Caco-2 (cell line): ENCODE measurements around the gene PHEX. TPM values are rescaled to one million over a fixed set of nuclear protein-coding genes. Genes with fewer than 3 reads are reported as not detected.

Experiments used
- BruUV-seq: library from RNA; stranded (reverse); fragments of 400-500 nt; replicated peaks from 2 replicates; lab custom pipeline; 2021; lab: Mats Ljungman, UMichigan
- CTCF ChIA-PET: fragments of 300-600 bp; sonication (Branson Sonifier 250); formaldehyde crosslinking; loops from one replicate; lab custom pipeline; 2022; ENCODE audit warnings: antibody characterized with exemption; lab: Charles Lee
- POLR2A ChIA-PET: fragments of 300-600 bp; sonication (Branson Sonifier 250); formaldehyde crosslinking; loops from one replicate; lab custom pipeline; 2022; ENCODE audit warnings: antibody characterized with exemption; lab: Charles Lee
- DNase-seq, 2 experiments: peaks; one replicate each; pipeline versions ENCODE4 v3.0.0 to v3.0.0-alpha.2; 2020 to 2022
- H3K27me3 ChIP-seq: replicated peaks from 2 replicates; pipeline ENCODE4 v1.6.0; 2011; ENCODE audit warnings: low read length; ENCODE audit not compliant: control insufficient read depth, insufficient read depth
- H3K36me3 ChIP-seq: 2 replicates; pipeline ENCODE4 v1.5.1; 2011; ENCODE audit warnings: low read length; ENCODE audit not compliant: control insufficient read depth, insufficient read depth
- H3K4me1 ChIP-seq: fragments of 250-450 bp; sonication (Bioruptor Pico); 2 replicates; pipeline ENCODE4 v1.5.1; 2020; ENCODE audit warnings: mild to moderate bottlenecking
- H3K4me3 ChIP-seq: 2 replicates; pipeline ENCODE4 v1.5.1; 2011; ENCODE audit warnings: low read depth, mild to moderate bottlenecking, control low read depth, low read length
- H3K9me3 ChIP-seq: fragments of 250-450 bp; sonication (Bioruptor Pico); 2 replicates; pipeline ENCODE4 v1.5.1; 2020; ENCODE audit warnings: mild to moderate bottlenecking, moderate library complexity
- H3K27ac Mint-ChIP-seq: one replicate; pipeline ENCODE4 v1.8.0; 2022; ENCODE audit warnings: mixed read lengths; ENCODE audit not compliant: unreplicated experiment
- H3K27me3 Mint-ChIP-seq: one replicate; pipeline ENCODE4 v1.8.0; 2022; ENCODE audit warnings: mixed read lengths; ENCODE audit not compliant: insufficient read depth, unreplicated experiment
- H3K36me3 Mint-ChIP-seq: one replicate; pipeline ENCODE4 v1.8.0; 2022; ENCODE audit warnings: mild to moderate bottlenecking, mixed read lengths; ENCODE audit not compliant: insufficient read depth, unreplicated experiment
- H3K4me1 Mint-ChIP-seq: one replicate; pipeline ENCODE4 v1.8.0; 2022; ENCODE audit warnings: low read depth, mixed read lengths; ENCODE audit not compliant: unreplicated experiment
- H3K4me3 Mint-ChIP-seq: one replicate; pipeline ENCODE4 v1.8.0; 2022; ENCODE audit warnings: mild to moderate bottlenecking, moderate library complexity, mixed read lengths; ENCODE audit not compliant: unreplicated experiment
- H3K9me3 Mint-ChIP-seq: one replicate; pipeline ENCODE4 v1.8.0; 2022; ENCODE audit warnings: mixed read lengths; ENCODE audit not compliant: unreplicated experiment
- CTCF ChIP-seq, 2 experiments: fragments of 200-600 bp in 1 of 2; IDR thresholded peaks; 1 replicate in 1 of 2; 2 replicates in 1 of 2; pipeline versions ENCODE4 v1.5.1 to v1.8.0; 2011 to 2022; ENCODE audit warnings: antibody characterized with exemption in 1 of 2, control low read depth in 1 of 2, inconsistent platforms in 1 of 2, low read depth in 1 of 2, low read length in 1 of 2, mild to moderate bottlenecking in 1 of 2, moderate library complexity in 1 of 2; ENCODE audit not compliant: insufficient read depth in 1 of 2, severe bottlenecking in 1 of 2, unreplicated experiment in 1 of 2
- intact Hi-C: fragments of 100-400 bp; cut with micrococcal nuclease; formaldehyde crosslinking; loops from one replicate; pipeline ENCODE4 v1.10.0; 2022; ENCODE audit not compliant: unreplicated experiment
- total RNA-seq: library from RNA; stranded (reverse); gene quantifications from 2 replicates; pipeline ENCODE4 v1.2.3, GENCODE V29; 2022

The PHEX gene
- total RNA-seq, 1 experiment from 2014 or later: 0.75 TPM

GRCh38 chrX:22033818-22034217 is 1.7 kb downstream of the PHEX start:
- Mint-ChIP-seq H3K36me3 (no peaks in the 10 kb centered on the region), H3K27me3 (no peaks in the 10 kb centered on the region), H3K4me3 (no peak overlapping the region), H3K9me3 (no peaks in the 10 kb centered on the region), H3K4me1 (no peaks in the 10 kb centered on the region), H3K27ac (no peak overlapping the region)
- intact Hi-C loops: no loop called here
- H3K4me3 ChIP-seq: no peak overlapping the region
- no peaks in the 10 kb centered on the region for H3K9me3 ChIP-seq
- TF ChIP-seq CTCF (IDR thresholded peaks at IDR 0.05; ENCODE audit: insufficient read depth in 1 of 2, low read depth in 1 of 2, low read length in 1 of 2, severe bottlenecking in 1 of 2, unreplicated experiment in 1 of 2): no peak
- BruUV-seq: no TSS peak
- ChIA-PET POLR2A (no interaction called here), CTCF (no interaction called here)
- H3K27me3 ChIP-seq: no peaks in the 10 kb centered on the region
- H3K4me1 ChIP-seq: no peaks in the 10 kb centered on the region
- DNase-seq: no peak
- no peaks in the 10 kb centered on the region for H3K36me3 ChIP-seq

- no peaks in the 10 kb centered on the region for H3K9me3 ChIP-seq
- Mint-ChIP-seq H3K27me3 (no peaks in the 10 kb centered on the region), H3K4me1 (no peaks in the 10 kb centered on the region), H3K4me3 (no peak overlapping the region), H3K9me3 (no peaks in the 10 kb centered on the region), H3K27ac (no peak overlapping the region), H3K36me3 (no peaks in the 10 kb centered on the region)
- no TSS peak for BruUV-seq
- H3K4me3 ChIP-seq: no peak overlapping the region
- H3K4me1 ChIP-seq: no peaks in the 10 kb centered on the region
- POLR2A ChIA-PET: no interaction called here
- CTCF ChIA-PET: interaction anchor here (0.6 kb wide), 1 partner anchor 49 kb away, joined by 7 read pairs; no protein-coding TSS in a partner anchor
- DNase-seq: no peak
- intact Hi-C loops: no loop called here
- no peak for TF ChIP-seq CTCF (IDR thresholded peaks at IDR 0.05; ENCODE audit: insufficient read depth in 1 of 2, low read depth in 1 of 2, low read length in 1 of 2, severe bottlenecking in 1 of 2, unreplicated experiment in 1 of 2)
- H3K27me3 ChIP-seq: no peaks in the 10 kb centered on the region
- H3K36me3 ChIP-seq: no peaks in the 10 kb centered on the region
These were observed 3.1 kb downstream of the PHEX start for GRCh38 chrX:22035236-22035635.

- TF ChIP-seq CTCF (IDR thresholded peaks at IDR 0.05; ENCODE audit: insufficient read depth in 1 of 2, low read depth in 1 of 2, low read length in 1 of 2, severe bottlenecking in 1 of 2, unreplicated experiment in 1 of 2): no peak
- H3K4me3 Mint-ChIP-seq: no peak overlapping the region
- no peaks in the 10 kb centered on the region for H3K36me3 Mint-ChIP-seq
- intact Hi-C loops: no loop called here
- no peak overlapping the region for H3K27ac Mint-ChIP-seq
- H3K4me1 Mint-ChIP-seq: no peaks in the 10 kb centered on the region
- no peak for DNase-seq
- H3K27me3 Mint-ChIP-seq: no peaks in the 10 kb centered on the region
- H3K4me3 ChIP-seq: no peak overlapping the region
- POLR2A ChIA-PET: no interaction called here
- H3K27me3 ChIP-seq: no peaks in the 10 kb centered on the region
- H3K4me1 ChIP-seq: no peaks in the 10 kb centered on the region
- H3K9me3 Mint-ChIP-seq: no peaks in the 10 kb centered on the region
- no TSS peak for BruUV-seq
- H3K36me3 ChIP-seq: no peaks in the 10 kb centered on the region
- CTCF ChIA-PET: no interaction called here
- no peaks in the 10 kb centered on the region for H3K9me3 ChIP-seq
These were observed 5.1 kb downstream of the PHEX start for GRCh38 chrX:22037225-22037624.
